ACC112 (cell line): ENCODE data around the gene DPP6.

Experiments
- H2AFZ ChIP-seq: fragments of 200-600 bp; sonication (generic); one replicate; pipeline ENCODE4 v1.6.0; 2017; ENCODE audit warnings: antibody characterized with exemption, low read length; ENCODE audit not compliant: unreplicated experiment
- H3K27ac ChIP-seq: fragments of 200-600 bp; sonication (generic); 2 replicates; pipeline ENCODE4 v1.5.1; 2014; ENCODE audit warnings: low read depth, mild to moderate bottlenecking, antibody characterized with exemption, low read length, moderate library complexity
- H3K27me3 ChIP-seq: fragments of 200-600 bp; sonication (generic); 2 replicates; pipeline ENCODE4 v1.6.1; 2014; ENCODE audit warnings: mild to moderate bottlenecking, antibody characterized with exemption, low read length, moderate library complexity, mixed read lengths; ENCODE audit not compliant: insufficient read depth
- H3K36me3 ChIP-seq: fragments of 200-600 bp; sonication (generic); 2 replicates; pipeline ENCODE4 v1.6.1; 2016; ENCODE audit warnings: mild to moderate bottlenecking, antibody characterized with exemption, low read length, moderate library complexity, mixed read lengths; ENCODE audit not compliant: insufficient read depth
- H3K4me1 ChIP-seq: fragments of 200-600 bp; sonication (generic); one replicate; pipeline ENCODE4 v1.6.1; 2016; ENCODE audit warnings: low read length, mixed read lengths; ENCODE audit not compliant: insufficient read depth, unreplicated experiment, control insufficient read depth
- H3K4me3 ChIP-seq: fragments of 200-600 bp; sonication (generic); 2 replicates; pipeline ENCODE4 v1.5.1; 2014; ENCODE audit warnings: mild to moderate bottlenecking, low read depth, low read length
- H3K79me2 ChIP-seq: fragments of 200-600 bp; sonication (generic); one replicate; pipeline ENCODE4 v1.6.0; 2016; ENCODE audit warnings: low read length; ENCODE audit not compliant: control insufficient read depth, unreplicated experiment, insufficient read depth

The DPP6 gene

GRCh38 chr7:154463794-154464193 is 411.6 kb downstream of the DPP6 start:
- Histone ChIP-seq H3K4me1 (no peaks in the 10 kb centered on the region), H3K79me2 (no peaks in the 10 kb centered on the region), H3K27me3 (no peaks in the 10 kb centered on the region)

GRCh38 chr7:154469652-154470051 is 417.5 kb downstream of the DPP6 start:
- Histone ChIP-seq H3K36me3 (no peaks in the 10 kb centered on the region), H3K27me3 (no peaks in the 10 kb centered on the region), H3K4me3 (no peak overlapping the region), H3K79me2 (no peaks in the 10 kb centered on the region), H2AFZ (no peak overlapping the region), H3K27ac (no peak overlapping the region), H3K4me1 (no peaks in the 10 kb centered on the region)

More at GRCh38 chr7:154463794-154464193, 411.6 kb downstream of the DPP6 start:
- Histone ChIP-seq H3K27ac (no peak overlapping the region), H3K4me3 (no peak overlapping the region), H3K36me3 (no peaks in the 10 kb centered on the region), H2AFZ (no peak overlapping the region)

GRCh38 chr7:154472343-154472742 is 420.1 kb downstream of the DPP6 start:
- H3K4me1 ChIP-seq: no peaks in the 10 kb centered on the region
- H3K27ac ChIP-seq: no peak overlapping the region
- no peak overlapping the region for H3K4me3 ChIP-seq
- no peaks in the 10 kb centered on the region for H3K79me2 ChIP-seq
- no peaks in the 10 kb centered on the region for H3K27me3 ChIP-seq
- H2AFZ ChIP-seq: no peak overlapping the region
- H3K36me3 ChIP-seq: no peaks in the 10 kb centered on the region

- H3K36me3 ChIP-seq: no peaks in the 10 kb centered on the region
- H3K4me1 ChIP-seq: no peaks in the 10 kb centered on the region
- H3K27me3 ChIP-seq: no peaks in the 10 kb centered on the region
- H3K27ac ChIP-seq: no peak overlapping the region
- H3K4me3 ChIP-seq: no peak overlapping the region
- H3K79me2 ChIP-seq: no peaks in the 10 kb centered on the region
- H2AFZ ChIP-seq: no peak overlapping the region
These were observed 421.2 kb downstream of the DPP6 start for GRCh38 chr7:154473360-154473759.

GRCh38 chr7:154474903-154475520 is 422.8 kb downstream of the DPP6 start:
- Histone ChIP-seq H3K4me1 (no peaks in the 10 kb centered on the region), H3K36me3 (no peaks in the 10 kb centered on the region), H2AFZ (no peak overlapping the region), H3K4me3 (no peak overlapping the region), H3K79me2 (no peaks in the 10 kb centered on the region), H3K27ac (no peak overlapping the region), H3K27me3 (no peaks in the 10 kb centered on the region)

- no peaks in the 10 kb centered on the region for H3K27me3 ChIP-seq
- no peaks in the 10 kb centered on the region for H3K4me1 ChIP-seq
- H3K36me3 ChIP-seq: no peaks in the 10 kb centered on the region
- H3K27ac ChIP-seq: no peak overlapping the region
- H3K4me3 ChIP-seq: no peak overlapping the region
- no peak overlapping the region for H2AFZ ChIP-seq
- H3K79me2 ChIP-seq: no peaks in the 10 kb centered on the region
These were observed 423.7 kb downstream of the DPP6 start for GRCh38 chr7:154475864-154476263.

GRCh38 chr7:154480817-154481216 is 428.6 kb downstream of the DPP6 start:
- no peak overlapping the region for H3K4me3 ChIP-seq

GRCh38 chr7:154482863-154483262 is 430.7 kb downstream of the DPP6 start:
- Histone ChIP-seq H2AFZ (no peak overlapping the region), H3K4me1 (no peaks in the 10 kb centered on the region), H3K27ac (no peak overlapping the region)

More at GRCh38 chr7:154480817-154481216, 428.6 kb downstream of the DPP6 start:
- no peaks in the 10 kb centered on the region for H3K4me1 ChIP-seq
- no peaks in the 10 kb centered on the region for H3K27me3 ChIP-seq
- H2AFZ ChIP-seq: no peak overlapping the region
- no peaks in the 10 kb centered on the region for H3K36me3 ChIP-seq
- H3K27ac ChIP-seq: no peak overlapping the region
- no peaks in the 10 kb centered on the region for H3K79me2 ChIP-seq

GRCh38 chr7:154484406-154484805 is 432.2 kb downstream of the DPP6 start:
- H3K4me3 ChIP-seq: no peak overlapping the region
- H3K36me3 ChIP-seq: no peaks in the 10 kb centered on the region
- no peak overlapping the region for H3K27ac ChIP-seq
- no peak overlapping the region for H2AFZ ChIP-seq
- no peaks in the 10 kb centered on the region for H3K4me1 ChIP-seq
- no peaks in the 10 kb centered on the region for H3K79me2 ChIP-seq
- H3K27me3 ChIP-seq: no peaks in the 10 kb centered on the region

More at GRCh38 chr7:154482863-154483262, 430.7 kb downstream of the DPP6 start:
- no peaks in the 10 kb centered on the region for H3K79me2 ChIP-seq
- H3K4me3 ChIP-seq: no peak overlapping the region
- H3K27me3 ChIP-seq: no peaks in the 10 kb centered on the region
- no peaks in the 10 kb centered on the region for H3K36me3 ChIP-seq

- Histone ChIP-seq H3K27me3 (no peaks in the 10 kb centered on the region), H3K27ac (no peak overlapping the region), H3K4me3 (no peak overlapping the region)
These were observed 432.7 kb downstream of the DPP6 start for GRCh38 chr7:154484943-154485342.

GRCh38 chr7:154489897-154490296 is 437.7 kb downstream of the DPP6 start:
- Histone ChIP-seq H2AFZ (no peak overlapping the region), H3K4me3 (no peak overlapping the region), H3K27ac (no peak overlapping the region), H3K4me1 (no peaks in the 10 kb centered on the region), H3K36me3 (no peaks in the 10 kb centered on the region), H3K79me2 (no peaks in the 10 kb centered on the region), H3K27me3 (no peaks in the 10 kb centered on the region)

More at GRCh38 chr7:154484943-154485342, 432.7 kb downstream of the DPP6 start:
- no peaks in the 10 kb centered on the region for H3K36me3 ChIP-seq
- no peak overlapping the region for H2AFZ ChIP-seq
- H3K4me1 ChIP-seq: no peaks in the 10 kb centered on the region
- no peaks in the 10 kb centered on the region for H3K79me2 ChIP-seq
